ENCODE measurements around the gene RHBDD1. TPM values are rescaled to one million over a fixed set of nuclear protein-coding genes. Genes with fewer than 3 reads are reported as not detected.

The RHBDD1 gene
- total RNA-seq, 1 donor from 2014 or later: 35.1 TPM

GRCh38 chr2:226883296-226883795, 47.5 kb downstream of the RHBDD1 start:
- no peaks in the 10 kb centered on the region for H3K27me3 ChIP-seq (ENCODE audit: low read depth)
- no peak overlapping the region for H3K27ac ChIP-seq (replicated peaks)
- no peak overlapping the region for H3K4me3 ChIP-seq
- peaks cover 12% of the 10 kb centered on the region for H3K36me3 ChIP-seq
- H3K9me3 ChIP-seq (replicated peaks): no peaks in the 10 kb centered on the region
- no peak for DNase-seq
- intact Hi-C loops (cut with micrococcal nuclease): no loop called here
- TF ChIP-seq CTCF (IDR thresholded peaks at IDR 0.05; ENCODE audit: borderline replicate concordance): no peak
- no peaks in the 10 kb centered on the region for H3K4me1 ChIP-seq

GRCh38 chr2:226884166-226884565, 48.3 kb downstream of the RHBDD1 start:
- no peaks in the 10 kb centered on the region for H3K9me3 ChIP-seq (replicated peaks)
- intact Hi-C loops (cut with micrococcal nuclease): no loop called here
- TF ChIP-seq CTCF (IDR thresholded peaks at IDR 0.05; ENCODE audit: borderline replicate concordance): no peak
- DNase-seq: no peak
- H3K27me3 ChIP-seq (ENCODE audit: low read depth): no peaks in the 10 kb centered on the region
- H3K27ac ChIP-seq (replicated peaks): no peak overlapping the region
- no peaks in the 10 kb centered on the region for H3K4me1 ChIP-seq
- H3K4me3 ChIP-seq: no peak overlapping the region
- peaks cover 12% of the 10 kb centered on the region for H3K36me3 ChIP-seq

- Histone ChIP-seq H3K27ac (replicated peaks) (no peak overlapping the region), H3K36me3 (peaks cover 4% of the 10 kb centered on the region), H3K27me3 (ENCODE audit: low read depth) (no peaks in the 10 kb centered on the region), H3K9me3 (replicated peaks) (no peaks in the 10 kb centered on the region), H3K4me1 (no peaks in the 10 kb centered on the region), H3K4me3 (no peak overlapping the region)
- no peak for TF ChIP-seq CTCF (IDR thresholded peaks at IDR 0.05; ENCODE audit: borderline replicate concordance)
- DNase-seq: no peak
- intact Hi-C loops (cut with micrococcal nuclease): no loop called here
Observed at GRCh38 chr2:226885769-226886435, 50.0 kb downstream of the RHBDD1 start.

- Histone ChIP-seq H3K27ac (replicated peaks) (no peak overlapping the region), H3K4me1 (peaks cover 13% of the 10 kb centered on the region), H3K4me3 (no peak overlapping the region), H3K27me3 (ENCODE audit: low read depth) (no peaks in the 10 kb centered on the region), H3K36me3 (no peaks in the 10 kb centered on the region), H3K9me3 (replicated peaks) (no peaks in the 10 kb centered on the region)
- no peak for DNase-seq
- intact Hi-C loops (cut with micrococcal nuclease): no loop called here
- TF ChIP-seq CTCF (IDR thresholded peaks at IDR 0.05; ENCODE audit: borderline replicate concordance): no peak
Observed at GRCh38 chr2:226887940-226888339, 52.1 kb downstream of the RHBDD1 start.

- no peaks in the 10 kb centered on the region for H3K9me3 ChIP-seq (replicated peaks)
- H3K27ac ChIP-seq (replicated peaks): no peak overlapping the region
- intact Hi-C loops (cut with micrococcal nuclease): no loop called here
- H3K4me1 ChIP-seq: peaks cover 13% of the 10 kb centered on the region
- no peaks in the 10 kb centered on the region for H3K36me3 ChIP-seq
- H3K4me3 ChIP-seq: no peak overlapping the region
- no peak for DNase-seq
- no peak for TF ChIP-seq CTCF (IDR thresholded peaks at IDR 0.05; ENCODE audit: borderline replicate concordance)
- no peaks in the 10 kb centered on the region for H3K27me3 ChIP-seq (ENCODE audit: low read depth)
Observed at GRCh38 chr2:226888378-226888965, 52.6 kb downstream of the RHBDD1 start.
